Prostate gland (tissue), 2 donors: ENCODE results near the gene EML4. TPM values are rescaled to one million over a fixed set of nuclear protein-coding genes. Genes with fewer than 3 reads are reported as not detected.
"Not testable (repeated sequence)": the region's sequence is repeated elsewhere in the genome, so short reads cannot be mapped to it uniquely, and the experiment has no call there.

Source experiments
- DNase-seq: peaks from one replicate; pipeline ENCODE4 v3.0.0-alpha.2; 2019; ENCODE audit warnings: low spot score
- H3K27ac ChIP-seq, 2 donors: fragments of 200-600 bp; sonication (generic); 2 replicates each; pipeline ENCODE4 v1.5.1; 2017 to 2019
- H3K27me3 ChIP-seq: fragments of 200-600 bp; sonication (generic); replicated peaks from 2 replicates; pipeline ENCODE4 v1.5.1; 2019; ENCODE audit not compliant: insufficient read depth
- H3K36me3 ChIP-seq, 2 donors: fragments of 200-600 bp; sonication (generic); 1 replicate in 1 of 2; 2 replicates in 1 of 2; pipeline versions ENCODE4 v1.5.1 to v1.8.1; 2017 to 2019
- H3K4me1 ChIP-seq: fragments of 200-600 bp; sonication (generic); replicated peaks from 2 replicates; pipeline ENCODE4 v1.5.1; 2019
- H3K4me3 ChIP-seq, 2 donors: fragments of 200-600 bp; sonication (generic); 2 replicates each; pipeline ENCODE4 v1.5.1; 2017 to 2019
- H3K9me3 ChIP-seq: fragments of 200-600 bp; sonication (generic); 2 replicates; pipeline ENCODE4 v1.5.1; 2017
- POLR2A ChIP-seq: fragments of 450-650 bp; IDR thresholded peaks from one replicate; pipeline ENCODE4 v1.6.1; 2016; ENCODE audit warnings: antibody characterized with exemption, mild to moderate bottlenecking
- POLR2AphosphoS5 ChIP-seq: sonication (generic); formaldehyde crosslinking; IDR thresholded peaks from one replicate; pipeline ENCODE4 v1.6.1; 2017; ENCODE audit warnings: antibody characterized with exemption
- WGBS: methylation state at CpG from one replicate; pipeline ENCODE4 v1.1.5; 2018; 5-methylcytosine and 5-hydroxymethylcytosine counted together
- intact Hi-C: fragments of 100-400 bp; cut with DNase I; formaldehyde crosslinking; loops from one replicate; pipeline ENCODE4 v1.14.2; 2022
- total RNA-seq, 2 donors: library from RNA; depleted of rRNA; stranded (reverse); fragments of >200 nt; gene quantifications; one replicate each; pipeline ENCODE4 v1.1.0, GENCODE V29; 2016
- TF ChIP-seq, protein P1 (sequence below), 4 experiments: fragments of 200-600 bp in 2 of 4; fragments of 450-650 bp in 2 of 4; sonication (generic) in 2 of 4; IDR thresholded peaks; 1 replicate in 3 of 4; 2 replicates in 1 of 4; pipeline ENCODE4 v1.5.1; 2016 to 2019; ENCODE audit warnings: antibody characterized with exemption in 4 of 4, mild to moderate bottlenecking in 2 of 4, moderate library complexity in 2 of 4

The EML4 gene
- total RNA-seq, 2 donors from 2014 or later: 26.3 to 38.2 TPM

DNA sequence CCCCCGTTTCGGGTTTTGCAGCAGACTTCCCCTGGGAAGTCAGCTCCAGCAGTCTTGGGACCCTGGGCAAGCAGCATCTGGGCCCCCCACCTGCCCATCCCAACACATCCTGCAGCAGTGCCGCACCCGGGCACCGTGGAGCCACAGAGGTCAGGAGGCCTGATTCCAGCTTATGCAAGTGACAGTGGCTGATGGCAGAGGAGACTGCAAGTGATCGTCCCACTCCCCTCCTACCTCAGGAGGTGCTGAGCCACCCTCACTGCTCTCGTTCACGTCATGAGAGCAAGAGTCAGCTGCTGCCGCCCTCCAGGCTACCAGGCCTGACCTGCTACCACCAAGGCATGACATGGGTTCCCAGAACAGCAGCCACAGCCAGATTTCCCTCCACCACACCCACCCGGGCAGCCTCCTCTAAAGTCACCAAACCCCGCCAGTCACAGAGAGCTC, 173.7 kb downstream of the EML4 start:
- Histone ChIP-seq H3K27me3 (no peaks in the 10 kb centered on the region), H3K4me3 (no peak overlapping the region), H3K4me1 (peaks cover 4% of the 10 kb centered on the region), H3K36me3 (peaks cover 0 to 4% of the 10 kb centered on the region in 2 donors), H3K9me3 (no peaks in the 10 kb centered on the region), H3K27ac (no peak overlapping the region)
- intact Hi-C loops: no loop called here
- no peak for DNase-seq
- TF ChIP-seq, protein P1, sequence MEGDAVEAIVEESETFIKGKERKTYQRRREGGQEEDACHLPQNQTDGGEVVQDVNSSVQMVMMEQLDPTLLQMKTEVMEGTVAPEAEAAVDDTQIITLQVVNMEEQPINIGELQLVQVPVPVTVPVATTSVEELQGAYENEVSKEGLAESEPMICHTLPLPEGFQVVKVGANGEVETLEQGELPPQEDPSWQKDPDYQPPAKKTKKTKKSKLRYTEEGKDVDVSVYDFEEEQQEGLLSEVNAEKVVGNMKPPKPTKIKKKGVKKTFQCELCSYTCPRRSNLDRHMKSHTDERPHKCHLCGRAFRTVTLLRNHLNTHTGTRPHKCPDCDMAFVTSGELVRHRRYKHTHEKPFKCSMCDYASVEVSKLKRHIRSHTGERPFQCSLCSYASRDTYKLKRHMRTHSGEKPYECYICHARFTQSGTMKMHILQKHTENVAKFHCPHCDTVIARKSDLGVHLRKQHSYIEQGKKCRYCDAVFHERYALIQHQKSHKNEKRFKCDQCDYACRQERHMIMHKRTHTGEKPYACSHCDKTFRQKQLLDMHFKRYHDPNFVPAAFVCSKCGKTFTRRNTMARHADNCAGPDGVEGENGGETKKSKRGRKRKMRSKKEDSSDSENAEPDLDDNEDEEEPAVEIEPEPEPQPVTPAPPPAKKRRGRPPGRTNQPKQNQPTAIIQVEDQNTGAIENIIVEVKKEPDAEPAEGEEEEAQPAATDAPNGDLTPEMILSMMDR (IDR thresholded peaks at IDR 0.05): no peak
- no peak for TF ChIP-seq POLR2A
- no peak for TF ChIP-seq POLR2AphosphoS5
- 69% methylated on average over 11 of the region's 11 CpGs for WGBS

DNA sequence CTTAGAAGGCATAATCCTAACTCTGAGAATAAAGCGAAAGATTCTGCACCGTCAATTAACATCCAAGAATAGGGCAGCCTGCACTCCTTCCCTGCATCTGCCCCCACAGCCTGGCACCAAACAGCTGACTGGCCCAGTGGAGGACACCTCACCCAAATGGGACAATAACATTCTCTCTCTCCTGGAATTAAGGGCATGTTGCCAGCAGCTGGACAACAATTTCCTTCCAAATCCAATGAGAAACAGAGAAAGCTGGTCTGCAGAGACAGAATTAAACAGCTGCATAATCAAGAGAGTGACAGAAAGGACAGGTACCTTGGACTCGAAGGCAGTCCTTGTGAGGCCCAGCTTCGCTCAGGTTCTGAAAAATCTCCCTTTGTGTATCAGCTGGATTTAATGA, 176.8 kb downstream of the EML4 start:
- peaks cover 4% of the 10 kb centered on the region for H3K4me1 ChIP-seq
- TF ChIP-seq POLR2AphosphoS5: no peak
- TF ChIP-seq POLR2A: no peak
- TF ChIP-seq, protein P1 (IDR thresholded peaks at IDR 0.05): no peak
- H3K4me3 ChIP-seq: no peak overlapping the region
- H3K36me3 ChIP-seq: no peaks in the 10 kb centered on the region
- WGBS: 95% methylated on average over 4 of the region's 4 CpGs
- no peak overlapping the region for H3K27ac ChIP-seq
- DNase-seq: no peak
- H3K27me3 ChIP-seq: no peaks in the 10 kb centered on the region
- no peaks in the 10 kb centered on the region for H3K9me3 ChIP-seq
- intact Hi-C loops: no loop called here

DNA sequence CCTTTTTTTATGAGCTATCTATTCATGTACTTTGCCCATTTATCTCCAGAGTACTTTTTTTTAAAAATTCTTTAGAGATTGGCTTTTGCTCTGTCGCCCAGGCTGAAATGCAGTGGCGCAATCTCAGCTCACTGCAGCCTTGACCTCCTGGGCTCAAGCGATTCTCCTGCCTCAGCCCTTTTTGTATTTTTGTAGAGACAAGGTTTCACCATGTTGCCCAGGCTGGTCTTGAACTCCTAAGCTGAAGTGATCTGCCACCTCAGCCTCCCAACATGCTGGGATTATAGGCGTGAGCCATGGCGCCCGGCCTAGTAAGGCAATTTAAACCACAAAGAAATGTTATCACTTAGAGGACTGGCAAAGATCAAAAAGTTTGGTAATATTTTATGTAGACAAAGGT, 177.7 kb downstream of the EML4 start:
- H3K36me3 ChIP-seq, intact Hi-C loops, H3K27ac ChIP-seq, H3K9me3 ChIP-seq, DNase-seq, H3K4me1 ChIP-seq, H3K27me3 ChIP-seq, H3K4me3 ChIP-seq: not testable (repeated sequence)
- 93% methylated on average over 6 of the region's 6 CpGs for WGBS

DNA sequence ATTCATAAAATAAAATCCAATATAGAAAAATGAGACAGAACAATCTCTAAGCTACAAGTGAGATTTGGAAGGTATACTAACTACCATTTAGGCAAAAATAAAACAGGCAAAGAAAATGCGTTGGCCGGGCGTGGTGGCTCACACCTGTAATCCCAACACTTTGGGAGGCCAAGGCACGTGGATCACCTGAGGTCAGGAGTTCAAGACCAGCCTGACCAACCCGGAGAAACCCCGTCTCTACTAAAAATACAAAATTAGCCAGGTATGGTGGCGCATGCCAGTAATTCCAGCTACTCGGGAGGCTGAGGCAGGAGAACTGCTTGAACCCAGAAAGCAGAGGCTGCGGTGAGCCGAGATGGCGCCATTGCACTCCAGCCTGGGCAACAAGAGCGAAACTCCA, 178.4 kb downstream of the EML4 start:
- H3K27ac ChIP-seq, H3K27me3 ChIP-seq, intact Hi-C loops, H3K4me3 ChIP-seq, H3K4me1 ChIP-seq, H3K36me3 ChIP-seq, H3K9me3 ChIP-seq, DNase-seq: not testable (repeated sequence)
- 95% methylated on average over 12 of the region's 12 CpGs for WGBS

DNA sequence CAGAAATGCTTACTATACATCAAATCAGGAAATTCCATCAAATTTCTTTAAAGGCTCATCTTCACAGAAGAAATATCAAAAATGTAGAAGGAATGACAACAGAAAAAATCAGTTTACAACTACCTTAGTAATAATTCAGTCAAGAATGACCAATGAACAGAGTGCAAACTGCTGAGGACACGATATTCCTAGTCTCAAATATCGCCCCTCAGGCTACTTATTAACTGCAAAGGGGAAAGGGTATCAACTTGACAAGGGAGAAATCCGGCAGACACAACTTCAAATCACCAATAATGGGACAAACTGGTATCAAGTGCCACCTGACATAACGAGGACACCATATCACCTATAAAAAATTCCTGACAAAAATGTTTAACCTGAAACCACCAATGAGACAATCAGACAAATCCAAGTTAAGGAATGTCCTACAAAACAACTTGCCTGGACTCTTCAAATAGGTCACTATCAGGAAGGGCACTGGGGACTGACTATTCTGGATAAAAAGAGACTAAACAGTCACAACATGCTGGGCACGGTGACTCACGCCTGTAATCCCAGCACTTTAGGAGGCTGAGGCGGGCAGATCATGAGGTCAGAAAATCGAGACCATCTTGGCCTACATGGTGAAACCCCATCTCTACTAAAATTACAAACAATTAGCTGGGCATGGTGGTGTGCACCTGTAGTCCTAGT, 179.1 kb downstream of the EML4 start:
- no peak for DNase-seq
- no peaks in the 10 kb centered on the region for H3K27me3 ChIP-seq
- intact Hi-C loops: no loop called here
- H3K27ac ChIP-seq: no peak overlapping the region
- WGBS: 95% methylated on average over 8 of the region's 8 CpGs
- H3K36me3 ChIP-seq: no peaks in the 10 kb centered on the region
- H3K4me3 ChIP-seq: no peak overlapping the region
- peaks cover under 1% of the 10 kb centered on the region for H3K4me1 ChIP-seq
- H3K9me3 ChIP-seq: no peaks in the 10 kb centered on the region
- TF ChIP-seq, protein P1 (IDR thresholded peaks at IDR 0.05): no peak
- TF ChIP-seq POLR2A: no peak

DNA sequence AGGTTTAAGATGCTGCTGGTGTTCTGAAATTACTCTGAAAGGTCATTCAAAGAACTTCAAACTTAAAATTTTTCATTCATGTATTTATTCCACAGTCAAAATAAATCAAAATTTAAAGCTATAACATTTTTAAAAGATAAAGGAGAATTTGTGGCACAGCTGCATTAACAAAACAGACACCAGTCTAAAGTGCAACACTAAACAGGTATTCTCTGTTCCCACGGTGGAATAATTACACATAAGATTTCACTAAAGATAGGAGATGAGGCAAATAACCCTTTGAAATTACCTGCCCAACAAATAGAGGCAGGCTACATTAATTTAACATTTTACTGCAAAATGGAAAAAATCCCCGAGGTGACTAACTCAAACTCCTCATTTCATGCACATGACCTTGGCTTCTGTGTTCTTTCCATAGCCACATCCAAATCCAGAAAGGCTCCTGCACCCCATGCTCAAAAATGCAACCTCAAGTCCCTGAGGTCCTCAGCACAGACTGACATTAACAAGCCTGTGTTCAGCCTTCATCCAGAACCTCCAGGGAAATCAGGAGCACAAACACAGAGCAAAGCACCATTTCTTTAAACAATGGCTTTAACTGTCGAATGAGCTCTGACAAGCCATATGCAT, 181.4 kb downstream of the EML4 start:
- Histone ChIP-seq H3K27ac (no peak overlapping the region), H3K36me3 (no peaks in the 10 kb centered on the region), H3K27me3 (no peaks in the 10 kb centered on the region), H3K4me1 (no peaks in the 10 kb centered on the region), H3K9me3 (no peaks in the 10 kb centered on the region), H3K4me3 (no peak overlapping the region)
- TF ChIP-seq POLR2AphosphoS5: no peak
- intact Hi-C loops: no loop called here
- 66% methylated on average over 3 of the region's 3 CpGs for WGBS
- DNase-seq: no peak
